ENCODE results near the gene LRIG3. TPM values are rescaled to one million over a fixed set of nuclear protein-coding genes. Genes with fewer than 3 reads are reported as not detected.

Gene LRIG3
- total and polyA plus RNA-seq, 2 of the 8 experiments (the other 6 are each of a cell fraction or from before 2014, with no cell fraction given) = 6.5 to 9.1 TPM

DNA sequence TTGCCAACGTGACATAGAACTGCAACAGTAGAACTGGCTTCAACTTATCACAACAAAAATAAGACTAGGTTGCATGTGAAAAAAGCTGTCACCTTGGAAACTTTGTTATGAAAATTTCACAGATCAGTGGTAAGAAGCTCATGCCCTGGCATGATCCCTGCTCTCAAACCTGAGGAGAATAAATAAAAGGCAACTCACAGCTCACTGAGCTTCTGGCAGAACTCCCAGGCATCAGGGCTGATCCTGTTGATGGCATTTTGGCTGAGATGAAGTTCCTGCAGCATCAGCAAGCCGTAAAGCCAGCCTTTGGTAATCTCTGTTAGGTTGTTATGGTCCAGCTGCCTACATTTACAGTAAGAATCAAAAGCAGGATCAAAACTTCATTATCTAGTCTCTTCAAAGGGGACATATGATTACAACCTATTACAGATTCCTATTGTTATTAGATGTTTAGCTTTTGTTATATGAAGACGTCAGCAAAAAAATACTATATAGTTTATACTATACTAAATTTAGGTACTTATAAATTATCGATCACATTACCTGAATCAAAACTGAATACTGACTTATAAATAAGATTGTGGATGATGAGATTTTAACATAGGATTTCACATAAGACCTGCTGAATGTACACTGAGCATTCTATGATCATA, 32.0 kb downstream of the LRIG3 start:
- Histone ChIP-seq H3K27ac (ENCODE audit: low read depth, low read length) (no peak overlapping the region), H3K14ac (ENCODE audit: insufficient read length) (no peak overlapping the region), H2BK120ac (replicated peaks; ENCODE audit: low read depth, low read length) (no peak overlapping the region), H3K79me2 (ENCODE audit: control insufficient read depth in 1 of 2, insufficient read depth in 2 of 2, low read length in 2 of 2) (no peaks in the 10 kb centered on the region), H4K8ac (ENCODE audit: extremely low read depth, insufficient read depth, low read length) (no peak overlapping the region), H3K23ac (ENCODE audit: insufficient read length) (no peak overlapping the region), H3K9me3 (ENCODE audit: insufficient read depth in 2 of 2, low read depth in 1 of 2, low read length in 1 of 2) (no peaks in the 10 kb centered on the region), H3K4me3 (ENCODE audit: extremely low read depth in 1 of 4, insufficient read depth in 2 of 4, low read depth in 3 of 4, low read length in 4 of 4) (no peak overlapping the region), H3K56ac (replicated peaks; ENCODE audit: insufficient read length, low read depth, low read length) (no peak overlapping the region), H3K9ac (replicated peaks in 1 of 4; ENCODE audit: extremely low read depth in 1 of 4, low read depth in 3 of 4, low read length in 3 of 4) (no peak overlapping the region), H3K4me2 (ENCODE audit: insufficient read depth in 1 of 2, low read depth in 2 of 2, low read length in 2 of 2) (no peak overlapping the region), H3K4ac (replicated peaks; ENCODE audit: insufficient read length, low read depth, low read length) (no peak overlapping the region), H2BK15ac (ENCODE audit: low read length) (no peak overlapping the region), H2AK5ac (ENCODE audit: low read depth, low read length) (no peak overlapping the region), H2AFZ (ENCODE audit: low read length) (no peak overlapping the region), H4K20me1 (replicated peaks in 1 of 2; ENCODE audit: control insufficient read depth in 1 of 2, insufficient read depth in 2 of 2, low read length in 2 of 2) (peaks cover 0 to 2% of the 10 kb centered on the region in 2 experiments), H4K5ac (ENCODE audit: insufficient read length, low read depth, low read length) (no peak overlapping the region), H2BK20ac (ENCODE audit: low read length) (no peak overlapping the region), H3K27me3 (replicated peaks in 1 of 4; ENCODE audit: control insufficient read depth in 3 of 4, extremely low read depth in 1 of 4, insufficient read depth in 3 of 4, low read length in 3 of 4) (peaks cover 1 to 16% (median 10%) of the 10 kb centered on the region in 4 experiments; a peak in 6 of 7 replicates), H3K23me2 (ENCODE audit: low read depth, low read length) (no peaks in the 10 kb centered on the region), H3K79me1 (ENCODE audit: low read depth, low read length) (no peaks in the 10 kb centered on the region), H3K18ac (ENCODE audit: extremely low read depth, low read length) (no peak overlapping the region), H3K36me3 (ENCODE audit: control insufficient read depth in 2 of 4, insufficient read depth in 4 of 4, low read length in 3 of 4) (peaks cover 0 to 22% (median 9%) of the 10 kb centered on the region in 4 experiments; a peak in 4 of 8 replicates), H2BK5ac (ENCODE audit: low read depth, low read length) (no peak overlapping the region), H3K4me1 (replicated peaks in 1 of 4; ENCODE audit: control insufficient read depth in 3 of 4, insufficient read depth in 4 of 4, low read length in 3 of 4) (peaks cover 0 to 3% (median 3%) of the 10 kb centered on the region in 4 experiments; a peak in 3 of 7 replicates), H4K91ac (replicated peaks; ENCODE audit: insufficient read length, low read length) (no peak overlapping the region), H2BK12ac (ENCODE audit: low read depth, low read length) (no peak overlapping the region)
- DNase-seq (ENCODE audit: low read depth in 1 of 2, low spot score in 2 of 2) (no peak), FAIRE-seq (no peak)
- ChIA-PET POLR2A (ENCODE audit: partially characterized antibody) (no interaction called here), CTCF (ENCODE audit: partially characterized antibody) (interaction anchor here (0.8 to 1.7 kb wide), 5 partner anchors 41 to 349 kb away, joined by 3 to 7 read pairs (median 3); no protein-coding TSS in a partner anchor)
- WGBS, 2 experiments (ENCODE audit: extremely low coverage in 1 of 2, insufficient coverage in 1 of 2, insufficient read length in 1 of 2, insufficient replicate concordance in 2 of 2, low coverage in 1 of 2, low lambda C conversion rate in 2 of 2, missing lambda C conversion rate in 1 of 2) = 80% methylated on average over 4 of the region's 4 CpGs; no CpG with 5 or more reads in 1 of the 2 experiments
- TF ChIP-seq CBX8 (IDR thresholded peaks at IDR 0.05; ENCODE audit: borderline replicate concordance, low read depth, low read length) (no peak), CBX5 (IDR thresholded peaks at IDR 0.05; ENCODE audit: low read depth, low read length) (no peak), KDM4A (IDR thresholded peaks at IDR 0.05; ENCODE audit: low read depth, low read length, severe bottlenecking) (no peak), RNF2 (IDR thresholded peaks at IDR 0.05; ENCODE audit: borderline replicate concordance, low read depth, low read length, missing control alignments, poor library complexity, severe bottlenecking) (no peak), POLR2A (IDR thresholded peaks at IDR 0.05; ENCODE audit: control extremely low read depth in 1 of 2, low read depth in 2 of 2, low read length in 2 of 2) (no peak), JUND (IDR thresholded peaks at IDR 0.05; ENCODE audit: low read length) (no peak), EP300 (IDR thresholded peaks at IDR 0.05; ENCODE audit: borderline replicate concordance in 1 of 2, low read depth in 2 of 2, low read length in 2 of 2) (no peak), PHF8 (conservative IDR thresholded peaks at IDR 0.05; ENCODE audit: low read depth, low read length) (no peak)
